A673 (cell line): ENCODE measurements around the gene MMP24. TPM values are rescaled to one million over a fixed set of nuclear protein-coding genes. Genes with fewer than 3 reads are reported as not detected.

ENCODE experiments used
- BruUV-seq: library from RNA; stranded (reverse); fragments of 400-500 nt; replicated peaks from 2 replicates; lab custom pipeline; 2021; lab: Mats Ljungman, UMichigan
- CTCF ChIA-PET: fragments of 300-600 bp; sonication (Branson Sonifier 250); formaldehyde crosslinking; loops from one replicate; lab custom pipeline; 2022; ENCODE audit warnings: antibody characterized with exemption; lab: Charles Lee
- POLR2A ChIA-PET: fragments of 300-600 bp; sonication (Branson Sonifier 250); formaldehyde crosslinking; loops from one replicate; lab custom pipeline; 2022; ENCODE audit warnings: antibody characterized with exemption; ENCODE audit not compliant: low non-redundant PET; lab: Charles Lee
- DNase-seq: peaks from one replicate; pipeline ENCODE4 v3.0.0-alpha.2; 2015; ENCODE audit warnings: low spot score
- H3K27ac ChIP-seq: fragments of 200-600 bp; sonication (generic); 2 replicates; pipeline ENCODE4 v1.5.1; 2016; ENCODE audit warnings: mixed run types, low read depth, mild to moderate bottlenecking, mixed read lengths, antibody characterized with exemption, low read length; ENCODE audit not compliant: poor library complexity, severe bottlenecking
- H3K27me3 ChIP-seq: fragments of 200-600 bp; sonication (generic); replicated peaks from 2 replicates; pipeline ENCODE4 v1.6.1; 2017; ENCODE audit warnings: mixed run types, low read depth, mild to moderate bottlenecking, mixed read lengths, antibody characterized with exemption, low read length; ENCODE audit not compliant: insufficient read depth, poor library complexity
- H3K36me3 ChIP-seq: fragments of 200-600 bp; sonication (generic); 2 replicates; pipeline ENCODE4 v1.6.1; 2016; ENCODE audit warnings: mixed run types, mild to moderate bottlenecking, mixed read lengths, antibody characterized with exemption, low read length; ENCODE audit not compliant: insufficient read depth, poor library complexity, severe bottlenecking
- H3K4me1 ChIP-seq: fragments of 200-600 bp; sonication (generic); 2 replicates; pipeline ENCODE4 v1.6.1; 2017; ENCODE audit warnings: mixed run types, mild to moderate bottlenecking, mixed read lengths, antibody characterized with exemption, low read length; ENCODE audit not compliant: insufficient read depth, poor library complexity, severe bottlenecking
- H3K4me3 ChIP-seq: fragments of 200-600 bp; sonication (generic); 2 replicates; pipeline ENCODE4 v1.5.1; 2016; ENCODE audit warnings: low read depth, mixed run types, mild to moderate bottlenecking, mixed read lengths, low read length; ENCODE audit not compliant: poor library complexity, severe bottlenecking
- H3K9me3 ChIP-seq: fragments of 200-600 bp; sonication (generic); 2 replicates; pipeline ENCODE4 v1.6.1; 2016; ENCODE audit warnings: mixed run types, low read depth, mild to moderate bottlenecking, mixed read lengths, antibody characterized with exemption, low read length; ENCODE audit not compliant: poor library complexity, severe bottlenecking
- EZH2 ChIP-seq: fragments of 200-600 bp; sonication (generic); IDR thresholded peaks from 2 replicates; pipeline ENCODE4 v1.6.1; 2017; ENCODE audit warnings: borderline replicate concordance, low read depth, mild to moderate bottlenecking, mixed read lengths, antibody characterized with exemption, low read length; ENCODE audit not compliant: poor library complexity, severe bottlenecking
- intact Hi-C: fragments of 100-400 bp; cut with micrococcal nuclease; formaldehyde crosslinking; loops from one replicate; pipeline ENCODE4 v1.10.0; 2022; ENCODE audit not compliant: unreplicated experiment
- total RNA-seq: library from RNA; stranded (reverse); gene quantifications from 2 replicates; pipeline ENCODE4 v1.2.3, GENCODE V29; 2021
- TF ChIP-seq, protein P1 (sequence below): fragments of 300-800, 200-600 bp; sonication (generic); conservative IDR thresholded peaks from 2 replicates; pipeline ENCODE4 v1.5.1; 2017; ENCODE audit warnings: low read depth, mild to moderate bottlenecking, antibody characterized with exemption, low read length, moderate library complexity, mixed read lengths

The MMP24 gene
- total RNA-seq, 1 experiment from 2014 or later: 0.11 TPM

DNA sequence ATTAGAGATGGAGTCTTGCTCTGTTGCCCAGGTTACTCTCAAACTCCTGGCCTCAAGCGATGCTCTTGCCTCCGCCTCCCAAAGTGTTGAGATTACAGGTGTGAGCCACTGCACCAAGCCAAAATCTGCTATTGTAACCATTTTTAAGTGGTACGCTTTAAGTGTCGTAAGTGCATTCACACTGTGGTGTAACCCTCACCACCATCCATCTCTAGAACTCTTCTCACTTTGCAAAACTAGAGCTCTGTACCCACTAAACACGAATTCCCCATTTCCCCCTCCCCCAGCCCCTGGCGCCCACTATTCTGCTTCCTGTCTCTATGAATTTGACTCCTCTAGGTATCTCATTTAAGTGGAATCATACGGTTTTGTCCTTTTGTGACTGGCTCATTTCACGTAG lies 68.6 kb downstream of the MMP24 start:
- Histone ChIP-seq H3K4me3 (no peak overlapping the region), H3K4me1 (no peaks in the 10 kb centered on the region), H3K27me3 (no peaks in the 10 kb centered on the region), H3K9me3 (no peaks in the 10 kb centered on the region), H3K36me3 (no peaks in the 10 kb centered on the region), H3K27ac (no peak overlapping the region)
- no TSS peak for BruUV-seq
- no peak for DNase-seq
- POLR2A ChIA-PET: interaction anchor here (0.7 kb wide), 1 partner anchor 73 kb away, joined by 3 read pairs; no protein-coding TSS in a partner anchor
- TF ChIP-seq, protein P1, sequence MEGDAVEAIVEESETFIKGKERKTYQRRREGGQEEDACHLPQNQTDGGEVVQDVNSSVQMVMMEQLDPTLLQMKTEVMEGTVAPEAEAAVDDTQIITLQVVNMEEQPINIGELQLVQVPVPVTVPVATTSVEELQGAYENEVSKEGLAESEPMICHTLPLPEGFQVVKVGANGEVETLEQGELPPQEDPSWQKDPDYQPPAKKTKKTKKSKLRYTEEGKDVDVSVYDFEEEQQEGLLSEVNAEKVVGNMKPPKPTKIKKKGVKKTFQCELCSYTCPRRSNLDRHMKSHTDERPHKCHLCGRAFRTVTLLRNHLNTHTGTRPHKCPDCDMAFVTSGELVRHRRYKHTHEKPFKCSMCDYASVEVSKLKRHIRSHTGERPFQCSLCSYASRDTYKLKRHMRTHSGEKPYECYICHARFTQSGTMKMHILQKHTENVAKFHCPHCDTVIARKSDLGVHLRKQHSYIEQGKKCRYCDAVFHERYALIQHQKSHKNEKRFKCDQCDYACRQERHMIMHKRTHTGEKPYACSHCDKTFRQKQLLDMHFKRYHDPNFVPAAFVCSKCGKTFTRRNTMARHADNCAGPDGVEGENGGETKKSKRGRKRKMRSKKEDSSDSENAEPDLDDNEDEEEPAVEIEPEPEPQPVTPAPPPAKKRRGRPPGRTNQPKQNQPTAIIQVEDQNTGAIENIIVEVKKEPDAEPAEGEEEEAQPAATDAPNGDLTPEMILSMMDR: no peak
- no peak for TF ChIP-seq EZH2
- CTCF ChIA-PET: no interaction called here
- intact Hi-C loops: no loop called here

GRCh38 chr20:35295674-35296073 lies 69.2 kb downstream of the MMP24 start:
- no peak for DNase-seq
- Histone ChIP-seq H3K9me3 (no peaks in the 10 kb centered on the region), H3K27ac (no peak overlapping the region), H3K36me3 (no peaks in the 10 kb centered on the region), H3K4me3 (no peak overlapping the region), H3K27me3 (no peaks in the 10 kb centered on the region), H3K4me1 (no peaks in the 10 kb centered on the region)
- CTCF ChIA-PET: no interaction called here
- intact Hi-C loops: no loop called here
- BruUV-seq: no TSS peak
- no peak for TF ChIP-seq EZH2
- TF ChIP-seq, protein P1: no peak
- POLR2A ChIA-PET: interaction anchor here (0.7 kb wide), 1 partner anchor 72 kb away, joined by 3 read pairs; no protein-coding TSS in a partner anchor

- Histone ChIP-seq H3K36me3 (no peaks in the 10 kb centered on the region), H3K27me3 (no peaks in the 10 kb centered on the region), H3K4me1 (no peaks in the 10 kb centered on the region), H3K27ac (no peak overlapping the region), H3K9me3 (no peaks in the 10 kb centered on the region), H3K4me3 (no peak overlapping the region)
- BruUV-seq: no TSS peak
- CTCF ChIA-PET: no interaction called here
- no peak for TF ChIP-seq EZH2
- TF ChIP-seq, protein P1: no peak
- POLR2A ChIA-PET: interaction anchor here (0.6 kb wide), 1 partner anchor 1677 kb away, joined by 3 read pairs; no protein-coding TSS in a partner anchor
- no peak for DNase-seq
- intact Hi-C loops: no loop called here
These were observed 69.6 kb downstream of the MMP24 start for GRCh38 chr20:35296101-35296554.
